ENCODE results near the gene LCORL.

GRCh38 chr4:17812801-17813200 lies 208.8 kb downstream of the LCORL start:
- TF ChIP-seq CTCF (IDR thresholded peaks at IDR 0.05; ENCODE audit: extremely low read depth in 1 of 2, insufficient read depth in 1 of 2, low read depth in 1 of 2, low read length in 2 of 2) (no peak), POLR2A (IDR thresholded peaks at IDR 0.05; ENCODE audit: low read depth, low read length) (no peak), POLR2AphosphoS5 (IDR thresholded peaks at IDR 0.05; ENCODE audit: insufficient read depth, low read depth, low read length) (no peak), EZH2 (IDR thresholded peaks at IDR 0.05; ENCODE audit: borderline replicate concordance, low read depth, low read length, severe bottlenecking) (no peak)
- TF ChIP-seq, protein P1, sequence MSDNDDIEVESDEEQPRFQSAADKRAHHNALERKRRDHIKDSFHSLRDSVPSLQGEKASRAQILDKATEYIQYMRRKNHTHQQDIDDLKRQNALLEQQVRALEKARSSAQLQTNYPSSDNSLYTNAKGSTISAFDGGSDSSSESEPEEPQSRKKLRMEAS (IDR thresholded peaks at IDR 0.05; ENCODE audit: insufficient read depth, insufficient read length) = no peak

Data from endothelial cell of umbilical vein (primary cell).